GM23248 (cell line): ENCODE results near the gene SERTAD2. TPM values are rescaled to one million over a fixed set of nuclear protein-coding genes. Genes with fewer than 3 reads are reported as not detected.

Experiments used
- DNase-seq: peaks from one replicate; pipeline ENCODE4 v3.0.0-alpha.2; 2015
- H2AFZ ChIP-seq: fragments of 200-600 bp; sonication (generic); 2 replicates; pipeline ENCODE4 v1.6.1; 2016; ENCODE audit warnings: antibody characterized with exemption
- H3F3A ChIP-seq: fragments of 200-600 bp; sonication (generic); 2 replicates; pipeline ENCODE4 v1.6.1; 2016; ENCODE audit warnings: mild to moderate bottlenecking, antibody characterized with exemption, mixed run types; ENCODE audit not compliant: insufficient read depth
- H3K27ac ChIP-seq: fragments of 200-600 bp; sonication (generic); 2 replicates; pipeline ENCODE4 v1.5.1; 2016; ENCODE audit warnings: mild to moderate bottlenecking
- H3K27me3 ChIP-seq: fragments of 200-600 bp; sonication (generic); replicated peaks from 2 replicates; pipeline ENCODE4 v1.6.1; 2016; ENCODE audit warnings: mild to moderate bottlenecking; ENCODE audit not compliant: insufficient read depth
- H3K36me3 ChIP-seq: fragments of 200-600 bp; sonication (generic); 2 replicates; pipeline ENCODE4 v1.6.1; 2016; ENCODE audit warnings: low read depth, mild to moderate bottlenecking
- H3K4me1 ChIP-seq: fragments of 200-600 bp; sonication (generic); 2 replicates; pipeline ENCODE4 v1.6.1; 2016; ENCODE audit warnings: mild to moderate bottlenecking; ENCODE audit not compliant: insufficient read depth
- H3K4me2 ChIP-seq: fragments of 200-600 bp; sonication (generic); one replicate; pipeline ENCODE4 v1.6.1; 2016; ENCODE audit warnings: mild to moderate bottlenecking; ENCODE audit not compliant: unreplicated experiment
- H3K4me3 ChIP-seq: fragments of 200-600 bp; sonication (generic); 2 replicates; pipeline ENCODE4 v1.5.1; 2016; ENCODE audit warnings: mild to moderate bottlenecking
- H3K79me2 ChIP-seq: fragments of 200-600 bp; sonication (generic); 2 replicates; pipeline ENCODE4 v1.6.1; 2016; ENCODE audit warnings: mild to moderate bottlenecking; ENCODE audit not compliant: insufficient read depth
- H3K9ac ChIP-seq: fragments of 200-600 bp; sonication (generic); 2 replicates; pipeline ENCODE4 v1.6.1; 2016; ENCODE audit warnings: mild to moderate bottlenecking
- H3K9me2 ChIP-seq: fragments of 200-600 bp; sonication (generic); 2 replicates; pipeline ENCODE4 v1.6.1; 2016; ENCODE audit warnings: mixed run types, mild to moderate bottlenecking, moderate library complexity; ENCODE audit not compliant: insufficient read depth
- H3K9me3 ChIP-seq: fragments of 200-600 bp; sonication (generic); one replicate; pipeline ENCODE4 v1.6.1; 2017; ENCODE audit warnings: low read depth
- H4K20me1 ChIP-seq: fragments of 200-600 bp; sonication (generic); 2 replicates; pipeline ENCODE4 v1.6.0; 2016; ENCODE audit not compliant: insufficient read depth
- EZH2 ChIP-seq: fragments of 200-600 bp; sonication (generic); IDR thresholded peaks from 2 replicates; pipeline ENCODE4 v1.6.1; 2018; ENCODE audit warnings: antibody characterized with exemption, mild to moderate bottlenecking; ENCODE audit not compliant: insufficient read depth, poor library complexity, severe bottlenecking
- EZH2phosphoT487 ChIP-seq: fragments of 200-600 bp; sonication (generic); IDR thresholded peaks from 2 replicates; pipeline ENCODE4 v1.6.1; 2018; ENCODE audit warnings: antibody characterized with exemption, moderate library complexity, mild to moderate bottlenecking, low read depth; ENCODE audit not compliant: insufficient read depth
- WGBS, 2 experiments: methylation state at CpG; one replicate each; pipeline ENCODE4 v1.1.6; 2015 to 2017; ENCODE audit warnings: low lambda C conversion rate in 2 of 2, low coverage in 1 of 2; ENCODE audit errors: missing lambda C conversion rate in 2 of 2; 5-methylcytosine and 5-hydroxymethylcytosine counted together
- in situ Hi-C: fragments of 300-500 bp; cut with MboI; formaldehyde crosslinking; loops from 2 replicates; pipeline ENCODE4 v1.15.0; 2020
- polyA plus RNA-seq: library from polyadenylated mRNA; unstranded; fragments of >200 nt; fragmentation: Nextera tagmentation; extraction: Ambion mirVana; gene quantifications from 2 replicates; pipeline ENCODE4 v1.2.1, GENCODE V29; 2016
- total RNA-seq: library from RNA; depleted of rRNA; stranded (reverse); fragments of >200 nt; shearing (Covaris generic); gene quantifications from 2 replicates; pipeline ENCODE4 v1.2.3, GENCODE V29; 2014

SERTAD2 gene
- total and polyA plus RNA-seq, 2 experiments from 2014 or later = 21.0 to 30.0 TPM

DNA sequence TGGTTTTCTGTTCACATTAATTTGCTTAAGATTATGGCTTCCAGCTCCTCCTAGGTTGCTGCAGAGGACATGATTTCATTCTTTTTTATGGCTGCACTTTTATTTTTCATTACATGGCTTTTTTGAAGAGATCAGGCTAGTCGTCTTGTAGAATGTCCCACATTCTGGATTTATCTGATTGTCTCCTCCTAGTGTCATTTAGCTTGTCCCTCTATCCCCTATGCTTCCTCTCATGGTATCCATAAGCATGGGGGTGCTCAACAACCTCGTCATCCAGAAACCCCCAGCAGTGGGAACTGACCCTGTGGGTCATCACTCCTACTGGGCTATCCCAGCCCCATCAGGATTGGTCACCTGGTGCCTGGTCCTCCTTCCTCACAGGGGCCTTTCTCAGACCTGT, 49.6 kb downstream of the SERTAD2 start:
- in situ Hi-C loops = no loop called here
- Histone ChIP-seq H4K20me1 (no peaks in the 10 kb centered on the region), H3K79me2 (no peaks in the 10 kb centered on the region), H3F3A (peaks cover 9% of the 10 kb centered on the region; the same call in 1 of the 2 replicates), H3K27ac (no peak overlapping the region), H3K9me3 (no peaks in the 10 kb centered on the region), H3K27me3 (no peaks in the 10 kb centered on the region), H2AFZ (no peak overlapping the region), H3K4me3 (no peak overlapping the region), H3K4me1 (peaks cover 24% of the 10 kb centered on the region), H3K9ac (no peak overlapping the region), H3K9me2 (no peaks in the 10 kb centered on the region), H3K36me3 (no peaks in the 10 kb centered on the region), H3K4me2 (no peak overlapping the region)
- no peak for DNase-seq
- TF ChIP-seq EZH2 = no peak
- 79 to 80% methylated on average over 2 of the region's 2 CpGs for WGBS, 2 experiments

- no peak overlapping the region for H3K9ac ChIP-seq
- H3K27ac ChIP-seq = no peak overlapping the region
- H3K4me3 ChIP-seq = no peak overlapping the region
- H4K20me1 ChIP-seq = no peaks in the 10 kb centered on the region
- 93% methylated on average over 11 of the region's 11 CpGs for WGBS, 2 experiments
- H3K9me2 ChIP-seq = no peaks in the 10 kb centered on the region
- H3F3A ChIP-seq = peaks cover 9% of the 10 kb centered on the region; the same call in 1 of the 2 replicates
- no peaks in the 10 kb centered on the region for H3K27me3 ChIP-seq
- no peaks in the 10 kb centered on the region for H3K36me3 ChIP-seq
- H3K4me2 ChIP-seq = no peak overlapping the region
- H3K9me3 ChIP-seq = no peaks in the 10 kb centered on the region
- no peak for DNase-seq
- no peak overlapping the region for H2AFZ ChIP-seq
- no peak for TF ChIP-seq EZH2
- peaks cover 22% of the 10 kb centered on the region for H3K4me1 ChIP-seq
- in situ Hi-C loops = no loop called here
- H3K79me2 ChIP-seq = no peaks in the 10 kb centered on the region
Observed at GRCh38 chr2:64602436-64602835, 51.3 kb downstream of the SERTAD2 start.

DNA sequence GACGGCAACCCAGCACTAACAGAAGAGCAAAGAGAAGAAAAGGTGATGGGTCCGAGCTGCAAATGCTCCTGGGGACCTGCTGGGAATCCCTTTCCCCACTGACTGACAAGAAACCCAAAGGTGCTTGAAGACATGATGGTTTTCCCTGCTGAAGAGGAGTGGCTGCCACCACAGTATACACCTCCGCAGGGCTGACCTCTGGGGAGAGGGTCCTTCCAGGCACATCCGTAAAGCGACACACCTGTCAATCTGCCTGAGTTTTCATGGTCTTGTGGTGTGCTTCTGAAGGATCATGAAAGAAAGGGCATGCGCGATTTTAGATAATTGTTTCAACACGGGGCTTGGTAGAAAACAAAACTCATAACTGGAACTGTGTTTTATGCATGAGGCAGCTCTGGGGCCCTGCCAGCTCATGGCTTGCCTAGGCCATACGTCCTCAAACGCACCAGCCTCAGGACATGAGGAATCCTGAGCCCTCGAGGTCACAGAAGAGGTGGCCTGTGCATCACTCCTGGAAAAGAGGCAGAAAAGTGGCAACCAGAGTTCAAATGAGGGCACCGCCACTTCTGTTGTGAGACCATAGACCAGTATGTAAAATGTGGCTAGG, 51.8 kb downstream of the SERTAD2 start:
- Histone ChIP-seq H3K79me2 (no peaks in the 10 kb centered on the region), H3K4me3 (no peak overlapping the region), H3K27me3 (no peaks in the 10 kb centered on the region), H3K9ac (no peak overlapping the region), H3K27ac (no peak overlapping the region), H3K4me1 (peaks cover 19% of the 10 kb centered on the region), H3F3A (peaks cover 9% of the 10 kb centered on the region; the same call in 1 of the 2 replicates), H3K9me3 (no peaks in the 10 kb centered on the region), H4K20me1 (no peaks in the 10 kb centered on the region), H3K4me2 (no peak overlapping the region), H3K36me3 (no peaks in the 10 kb centered on the region), H2AFZ (no peak overlapping the region), H3K9me2 (no peaks in the 10 kb centered on the region)
- 66 to 68% methylated on average over 12 of the region's 12 CpGs for WGBS, 2 experiments
- in situ Hi-C loops = no loop called here
- TF ChIP-seq EZH2 (no peak), EZH2phosphoT487 (no peak)
- DNase-seq = no peak

- Histone ChIP-seq H3K9me2 (no peaks in the 10 kb centered on the region), H3K9me3 (no peaks in the 10 kb centered on the region), H3K27ac (no peak overlapping the region), H3K79me2 (no peaks in the 10 kb centered on the region), H3K4me2 (no peak overlapping the region), H2AFZ (no peak overlapping the region), H3K4me3 (no peak overlapping the region), H3K36me3 (no peaks in the 10 kb centered on the region), H3K9ac (no peak overlapping the region), H4K20me1 (no peaks in the 10 kb centered on the region), H3K27me3 (no peaks in the 10 kb centered on the region), H3F3A (peaks cover 9% of the 10 kb centered on the region; the same call in 1 of the 2 replicates), H3K4me1 (peaks cover 14% of the 10 kb centered on the region)
- in situ Hi-C loops = no loop called here
- no peak for DNase-seq
- WGBS, 2 experiments = 39 to 49% methylated on average over 8 of the region's 8 CpGs
- TF ChIP-seq EZH2 (no peak), EZH2phosphoT487 (no peak)
Observed at GRCh38 chr2:64601034-64601754, 52.5 kb downstream of the SERTAD2 start.
